Vein endothelial cell (primary cell): ENCODE data around the gene FOXI2. TPM values are rescaled to one million over a fixed set of nuclear protein-coding genes. Genes with fewer than 3 reads are reported as not detected.

Source experiments
- total RNA-seq: library from RNA; depleted of rRNA; stranded (reverse); fragments of >200 nt; gene quantifications from 2 replicates; pipeline ENCODE4 v1.2.3, GENCODE V29; 2012

Gene FOXI2
- total RNA-seq, result not detected in 2 replicates

GRCh38 chr10:127736915-127737562 is at the start of gene FOXI2:
TSS of gene FOXI2 (plus strand) at chr10:127737185. CDS start at chr10:127737274, 89 bp downstream.

Other genes starting within 250 kb of the FOXI2 start
- not detected in 2 replicates for gene NPS, start 187.9 kb upstream of the FOXI2 start, total RNA-seq
- not detected in 2 replicates for gene CLRN3, start 155.8 kb downstream of the FOXI2 start, total RNA-seq
- 127 and 167 TPM in 2 replicates for gene PTPRE, start 169.9 kb downstream of the FOXI2 start, total RNA-seq